A673 (cell line): Measurements from ENCODE around the gene HTATSF1. TPM values are rescaled to one million over a fixed set of nuclear protein-coding genes. Genes with fewer than 3 reads are reported as not detected.

Experiments
- BruUV-seq: library from RNA; stranded (reverse); fragments of 400-500 nt; replicated peaks from 2 replicates; lab custom pipeline; 2021; lab: Mats Ljungman, UMichigan
- CTCF ChIA-PET: fragments of 300-600 bp; sonication (Branson Sonifier 250); formaldehyde crosslinking; loops from one replicate; lab custom pipeline; 2022; ENCODE audit warnings: antibody characterized with exemption; lab: Charles Lee
- POLR2A ChIA-PET: fragments of 300-600 bp; sonication (Branson Sonifier 250); formaldehyde crosslinking; loops from one replicate; lab custom pipeline; 2022; ENCODE audit warnings: antibody characterized with exemption; ENCODE audit not compliant: low non-redundant PET; lab: Charles Lee
- DNase-seq: peaks from one replicate; pipeline ENCODE4 v3.0.0-alpha.2; 2015; ENCODE audit warnings: low spot score
- H3K27ac ChIP-seq: fragments of 200-600 bp; sonication (generic); 2 replicates; pipeline ENCODE4 v1.5.1; 2016; ENCODE audit warnings: mixed run types, low read depth, mild to moderate bottlenecking, mixed read lengths, antibody characterized with exemption, low read length; ENCODE audit not compliant: poor library complexity, severe bottlenecking
- H3K27me3 ChIP-seq: fragments of 200-600 bp; sonication (generic); replicated peaks from 2 replicates; pipeline ENCODE4 v1.6.1; 2017; ENCODE audit warnings: mixed run types, low read depth, mild to moderate bottlenecking, mixed read lengths, antibody characterized with exemption, low read length; ENCODE audit not compliant: insufficient read depth, poor library complexity
- H3K36me3 ChIP-seq: fragments of 200-600 bp; sonication (generic); 2 replicates; pipeline ENCODE4 v1.6.1; 2016; ENCODE audit warnings: mixed run types, mild to moderate bottlenecking, mixed read lengths, antibody characterized with exemption, low read length; ENCODE audit not compliant: insufficient read depth, poor library complexity, severe bottlenecking
- H3K4me1 ChIP-seq: fragments of 200-600 bp; sonication (generic); 2 replicates; pipeline ENCODE4 v1.6.1; 2017; ENCODE audit warnings: mixed run types, mild to moderate bottlenecking, mixed read lengths, antibody characterized with exemption, low read length; ENCODE audit not compliant: insufficient read depth, poor library complexity, severe bottlenecking
- H3K4me3 ChIP-seq: fragments of 200-600 bp; sonication (generic); 2 replicates; pipeline ENCODE4 v1.5.1; 2016; ENCODE audit warnings: low read depth, mixed run types, mild to moderate bottlenecking, mixed read lengths, low read length; ENCODE audit not compliant: poor library complexity, severe bottlenecking
- H3K9me3 ChIP-seq: fragments of 200-600 bp; sonication (generic); 2 replicates; pipeline ENCODE4 v1.6.1; 2016; ENCODE audit warnings: mixed run types, low read depth, mild to moderate bottlenecking, mixed read lengths, antibody characterized with exemption, low read length; ENCODE audit not compliant: poor library complexity, severe bottlenecking
- CTCF ChIP-seq: fragments of 300-800, 200-600 bp; sonication (generic); conservative IDR thresholded peaks from 2 replicates; pipeline ENCODE4 v1.5.1; 2017; ENCODE audit warnings: low read depth, mild to moderate bottlenecking, antibody characterized with exemption, low read length, moderate library complexity, mixed read lengths
- EZH2 ChIP-seq: fragments of 200-600 bp; sonication (generic); IDR thresholded peaks from 2 replicates; pipeline ENCODE4 v1.6.1; 2017; ENCODE audit warnings: borderline replicate concordance, low read depth, mild to moderate bottlenecking, mixed read lengths, antibody characterized with exemption, low read length; ENCODE audit not compliant: poor library complexity, severe bottlenecking
- intact Hi-C: fragments of 100-400 bp; cut with micrococcal nuclease; formaldehyde crosslinking; loops from one replicate; pipeline ENCODE4 v1.10.0; 2022; ENCODE audit not compliant: unreplicated experiment
- total RNA-seq: library from RNA; stranded (reverse); gene quantifications from 2 replicates; pipeline ENCODE4 v1.2.3, GENCODE V29; 2021

The HTATSF1 gene
- total RNA-seq, 1 experiment from 2014 or later = 79.3 TPM

- no peaks in the 10 kb centered on the region for H3K4me1 ChIP-seq
- no peaks in the 10 kb centered on the region for H3K9me3 ChIP-seq
- H3K36me3 ChIP-seq = no peaks in the 10 kb centered on the region
- H3K27me3 ChIP-seq = no peaks in the 10 kb centered on the region
- no peak for TF ChIP-seq CTCF
- no peak for TF ChIP-seq EZH2
- no TSS peak for BruUV-seq
- intact Hi-C loops = no loop called here
- H3K27ac ChIP-seq = no peak overlapping the region
- CTCF ChIA-PET = no interaction called here
- H3K4me3 ChIP-seq = no peak overlapping the region
- POLR2A ChIA-PET = no interaction called here
- no peak for DNase-seq
These were observed 23.7 kb upstream of the HTATSF1 start for GRCh38 chrX:136473663-136474062.

DNA sequence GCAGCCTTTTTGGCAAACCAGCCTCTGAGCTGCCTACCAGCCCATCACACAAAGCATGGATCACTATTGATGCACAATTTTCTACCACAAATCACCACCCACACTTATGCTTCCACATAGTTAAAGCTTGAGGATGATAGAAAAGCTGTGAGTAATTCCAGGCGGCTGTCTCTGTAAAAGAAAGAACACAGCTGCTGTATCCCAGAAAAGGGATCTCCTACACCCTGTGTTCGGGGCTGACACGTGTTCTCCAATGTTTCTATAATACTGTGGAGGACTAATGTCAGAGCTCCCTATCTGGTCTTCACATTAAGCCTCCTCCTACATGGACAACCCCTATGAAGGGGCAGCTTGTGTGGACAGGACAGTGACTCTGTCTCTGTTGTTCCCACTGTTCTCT is 22.2 kb upstream of the HTATSF1 start:
- no peak overlapping the region for H3K4me3 ChIP-seq
- no peak for DNase-seq
- ChIA-PET POLR2A (no interaction called here), CTCF (no interaction called here)
- no peaks in the 10 kb centered on the region for H3K4me1 ChIP-seq
- no TSS peak for BruUV-seq
- no peak overlapping the region for H3K27ac ChIP-seq
- intact Hi-C loops = no loop called here
- H3K36me3 ChIP-seq = no peaks in the 10 kb centered on the region
- no peaks in the 10 kb centered on the region for H3K27me3 ChIP-seq
- H3K9me3 ChIP-seq = no peaks in the 10 kb centered on the region
- TF ChIP-seq EZH2 (no peak), CTCF (no peak)

GRCh38 chrX:136476501-136476900 is 20.9 kb upstream of the HTATSF1 start:
- TF ChIP-seq EZH2 = no peak
- TF ChIP-seq CTCF = no peak
- ChIA-PET CTCF (no interaction called here), POLR2A (no interaction called here)
- no peaks in the 10 kb centered on the region for H3K4me1 ChIP-seq
- intact Hi-C loops = no loop called here
- H3K27ac ChIP-seq = no peak overlapping the region
- no peaks in the 10 kb centered on the region for H3K36me3 ChIP-seq
- H3K27me3 ChIP-seq = no peaks in the 10 kb centered on the region
- H3K4me3 ChIP-seq = no peak overlapping the region
- H3K9me3 ChIP-seq = no peaks in the 10 kb centered on the region
- DNase-seq = no peak
- BruUV-seq = no TSS peak
